A549 (cell line): ENCODE data around the gene ARAP2.

ENCODE experiments used
- CTCF ChIP-seq: fragments of >200 bp; sonication (Bioruptor Twin); formaldehyde crosslinking; IDR thresholded peaks from 3 replicates; pipeline ENCODE4 v1.5.1; 2016
- POLR2A ChIP-seq: IDR thresholded peaks from 2 replicates; pipeline ENCODE4 v1.6.1; 2012; ENCODE audit warnings: mild to moderate bottlenecking, low read length

- TF ChIP-seq CTCF = no peak
- TF ChIP-seq POLR2A = no peak
Measured at GRCh38 chr4:36043241-36043640, 201.1 kb downstream of the ARAP2 start.
